Measurements from ENCODE around the gene SRSF12.

- TF ChIP-seq, protein P1, sequence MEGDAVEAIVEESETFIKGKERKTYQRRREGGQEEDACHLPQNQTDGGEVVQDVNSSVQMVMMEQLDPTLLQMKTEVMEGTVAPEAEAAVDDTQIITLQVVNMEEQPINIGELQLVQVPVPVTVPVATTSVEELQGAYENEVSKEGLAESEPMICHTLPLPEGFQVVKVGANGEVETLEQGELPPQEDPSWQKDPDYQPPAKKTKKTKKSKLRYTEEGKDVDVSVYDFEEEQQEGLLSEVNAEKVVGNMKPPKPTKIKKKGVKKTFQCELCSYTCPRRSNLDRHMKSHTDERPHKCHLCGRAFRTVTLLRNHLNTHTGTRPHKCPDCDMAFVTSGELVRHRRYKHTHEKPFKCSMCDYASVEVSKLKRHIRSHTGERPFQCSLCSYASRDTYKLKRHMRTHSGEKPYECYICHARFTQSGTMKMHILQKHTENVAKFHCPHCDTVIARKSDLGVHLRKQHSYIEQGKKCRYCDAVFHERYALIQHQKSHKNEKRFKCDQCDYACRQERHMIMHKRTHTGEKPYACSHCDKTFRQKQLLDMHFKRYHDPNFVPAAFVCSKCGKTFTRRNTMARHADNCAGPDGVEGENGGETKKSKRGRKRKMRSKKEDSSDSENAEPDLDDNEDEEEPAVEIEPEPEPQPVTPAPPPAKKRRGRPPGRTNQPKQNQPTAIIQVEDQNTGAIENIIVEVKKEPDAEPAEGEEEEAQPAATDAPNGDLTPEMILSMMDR (IDR thresholded peaks at IDR 0.05), result no peak
- no peak for TF ChIP-seq POLR2A (IDR thresholded peaks at IDR 0.05)
Observed at GRCh38 chr6:89050697-89051096, 67.2 kb downstream of the SRSF12 start.

Data from esophagus squamous epithelium (tissue), 4 donors.